Measurements from ENCODE around the gene MACC1. TPM values are rescaled to one million over a fixed set of nuclear protein-coding genes. Genes with fewer than 3 reads are reported as not detected.

Gene MACC1
- polyA plus RNA-seq, 12 donors, result 0.05 to 4.3 (median 0.12) TPM; not detected in 1

GRCh38 chr7:20176578-20177242, 40.5 kb downstream of the MACC1 start:
- DNase-seq, result no peak

GRCh38 chr7:20173828-20174227, 43.4 kb downstream of the MACC1 start:
- DNase-seq, result no peak

- DNase-seq, result peak; percentile 55
Measured at GRCh38 chr7:20172736-20173334, 44.3 kb downstream of the MACC1 start.

- no peak for DNase-seq
Measured at GRCh38 chr7:20170633-20171032, 46.6 kb downstream of the MACC1 start.

- DNase-seq, result no peak
Measured at GRCh38 chr7:20165146-20165510, 52.1 kb downstream of the MACC1 start.

GRCh38 chr7:20164425-20165145, 52.6 kb downstream of the MACC1 start:
- DNase-seq, result no peak

- no peak for DNase-seq
Measured at GRCh38 chr7:20162665-20163064, 54.5 kb downstream of the MACC1 start.

GRCh38 chr7:20159226-20159747, 57.9 kb downstream of the MACC1 start:
- no peak for DNase-seq

- no peak for DNase-seq
Measured at GRCh38 chr7:20158684-20159083, 58.5 kb downstream of the MACC1 start.

- no peak for DNase-seq
Measured at GRCh38 chr7:20157456-20157855, 59.7 kb downstream of the MACC1 start.

GRCh38 chr7:20153999-20154398, 63.2 kb downstream of the MACC1 start:
- DNase-seq, result no peak

GRCh38 chr7:20153567-20153966, 63.6 kb downstream of the MACC1 start:
- DNase-seq, result no peak

- no peak for DNase-seq
Measured at GRCh38 chr7:20152511-20152910, 64.7 kb downstream of the MACC1 start.

GRCh38 chr7:20151708-20152456, 65.3 kb downstream of the MACC1 start:
- DNase-seq, result no peak

GRCh38 chr7:20146451-20146850, 70.7 kb downstream of the MACC1 start:
- DNase-seq, result peak; percentile 24

GRCh38 chr7:20144801-20145200, 72.4 kb downstream of the MACC1 start:
- no peak for DNase-seq

GRCh38 chr7:20141666-20142065, 75.5 kb downstream of the MACC1 start:
- DNase-seq, result peak; percentile 8

GRCh38 chr7:20141002-20141345, 76.2 kb downstream of the MACC1 start:
- no peak for DNase-seq

- DNase-seq, result no peak
Measured at GRCh38 chr7:20140291-20141001, 76.7 kb downstream of the MACC1 start.

- no peak for DNase-seq
Measured at GRCh38 chr7:20136647-20137046, 80.5 kb downstream of the MACC1 start.

- DNase-seq, result no peak
Measured at GRCh38 chr7:20133803-20134202, 83.4 kb downstream of the MACC1 start.

GRCh38 chr7:20132585-20132984, 84.6 kb downstream of the MACC1 start:
- no peak for DNase-seq

All from muscle of arm (tissue), 12 donors.